GM12892 (cell line): ENCODE data around the gene RUBCNL.
A peak's percentile ranks its signal among the peaks of the same experiment; 100 is the strongest.

Source experiments
- DNase-seq: peaks from one replicate; pipeline ENCODE4 v3.0.0; 2011; ENCODE audit not compliant: insufficient read length
- FAIRE-seq: peaks from 2 replicates; lab custom pipeline; 2011; peaks lifted over from hg19 to GRCh38; lab: Jason Lieb, UNC
- POLR2A ChIP-seq: IDR thresholded peaks from 2 replicates; pipeline ENCODE4 v1.6.1; 2011; ENCODE audit warnings: low read depth, low read length, control low read depth
- POLR2AphosphoS5 ChIP-seq: IDR thresholded peaks from 2 replicates; pipeline ENCODE4 v1.6.1; 2011; ENCODE audit warnings: low read depth, low read length, control low read depth
- TAF1 ChIP-seq: IDR thresholded peaks from 2 replicates; pipeline ENCODE4 v1.6.1; 2011; ENCODE audit warnings: low read depth, mild to moderate bottlenecking, control low read depth, low read length, borderline replicate concordance

The RUBCNL gene

GRCh38 chr13:46332772-46333171 is 54.3 kb downstream of the RUBCNL start:
- TF ChIP-seq POLR2A (no peak), TAF1 (no peak), POLR2AphosphoS5 (no peak)
- FAIRE-seq (no peak), DNase-seq (no peak)

GRCh38 chr13:46329624-46330023 is 57.4 kb downstream of the RUBCNL start:
- DNase-seq (no peak), FAIRE-seq (no peak)
- TF ChIP-seq TAF1 (no peak), POLR2A (no peak), POLR2AphosphoS5 (no peak)

- no peak for DNase-seq
- TF ChIP-seq TAF1, result no peak
- no peak for TF ChIP-seq POLR2AphosphoS5
- TF ChIP-seq POLR2A, result no peak
- no peak for FAIRE-seq
Observed at GRCh38 chr13:46327246-46327645, 59.8 kb downstream of the RUBCNL start.

DNA sequence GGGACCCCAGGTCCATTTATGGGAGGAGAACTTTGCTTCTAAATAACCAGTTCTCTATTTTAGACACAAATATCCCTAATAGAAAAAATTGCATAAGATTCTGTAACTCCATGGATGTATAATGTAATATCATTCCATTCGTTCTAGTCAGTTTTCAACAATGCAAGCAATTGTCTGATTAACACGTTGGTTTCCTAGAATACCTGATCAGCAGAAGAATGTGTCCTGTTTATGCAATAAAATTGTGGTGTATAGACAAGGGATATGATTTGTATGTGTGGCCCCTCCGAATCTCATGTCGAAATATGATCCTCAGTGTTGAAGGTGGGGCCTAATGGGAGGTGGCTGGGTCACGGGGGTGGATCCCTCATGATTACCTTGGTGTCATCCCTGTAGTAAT is 62.1 kb downstream of the RUBCNL start:
- FAIRE-seq, result no peak
- DNase-seq, result no peak
- TF ChIP-seq POLR2AphosphoS5, result no peak
- TF ChIP-seq TAF1, result no peak
- no peak for TF ChIP-seq POLR2A

GRCh38 chr13:46321494-46322225 is 65.4 kb downstream of the RUBCNL start:
- TF ChIP-seq POLR2AphosphoS5 (no peak), TAF1 (no peak), POLR2A (no peak)
- peak; percentile 41 for DNase-seq
- FAIRE-seq, result peak; percentile 82

GRCh38 chr13:46320821-46321220 is 66.2 kb downstream of the RUBCNL start:
- TF ChIP-seq TAF1, result no peak
- no peak for TF ChIP-seq POLR2AphosphoS5
- no peak for TF ChIP-seq POLR2A
- FAIRE-seq, result no peak
- DNase-seq, result no peak

GRCh38 chr13:46320406-46320805 is 66.6 kb downstream of the RUBCNL start:
- DNase-seq, result no peak
- no peak for FAIRE-seq
- TF ChIP-seq TAF1 (no peak), POLR2AphosphoS5 (no peak), POLR2A (no peak)

DNA sequence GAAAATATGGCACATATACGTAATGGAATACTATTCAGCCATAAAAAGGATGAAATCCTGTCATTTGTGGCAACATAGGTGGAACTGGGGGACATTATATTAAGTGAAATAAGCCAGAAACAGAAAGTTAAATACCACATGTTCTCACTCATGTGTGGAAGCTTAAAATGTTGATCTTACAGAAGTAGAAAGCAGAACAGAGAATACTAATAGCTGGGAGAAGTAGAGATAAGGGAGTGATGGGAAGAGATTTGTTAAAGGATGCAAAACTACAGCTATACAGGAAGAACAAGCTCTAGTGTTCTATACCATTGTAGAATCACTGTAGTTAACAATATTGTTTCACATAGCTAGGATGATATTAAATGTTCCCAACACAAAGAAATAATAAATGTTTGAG is 68.1 kb downstream of the RUBCNL start:
- FAIRE-seq (no peak), DNase-seq (no peak)
- TF ChIP-seq POLR2A, result no peak
- TF ChIP-seq TAF1, result no peak
- no peak for TF ChIP-seq POLR2AphosphoS5

GRCh38 chr13:46317120-46317519 is 69.9 kb downstream of the RUBCNL start:
- TF ChIP-seq POLR2A (no peak), TAF1 (no peak), POLR2AphosphoS5 (no peak)
- FAIRE-seq (no peak), DNase-seq (no peak)

DNA sequence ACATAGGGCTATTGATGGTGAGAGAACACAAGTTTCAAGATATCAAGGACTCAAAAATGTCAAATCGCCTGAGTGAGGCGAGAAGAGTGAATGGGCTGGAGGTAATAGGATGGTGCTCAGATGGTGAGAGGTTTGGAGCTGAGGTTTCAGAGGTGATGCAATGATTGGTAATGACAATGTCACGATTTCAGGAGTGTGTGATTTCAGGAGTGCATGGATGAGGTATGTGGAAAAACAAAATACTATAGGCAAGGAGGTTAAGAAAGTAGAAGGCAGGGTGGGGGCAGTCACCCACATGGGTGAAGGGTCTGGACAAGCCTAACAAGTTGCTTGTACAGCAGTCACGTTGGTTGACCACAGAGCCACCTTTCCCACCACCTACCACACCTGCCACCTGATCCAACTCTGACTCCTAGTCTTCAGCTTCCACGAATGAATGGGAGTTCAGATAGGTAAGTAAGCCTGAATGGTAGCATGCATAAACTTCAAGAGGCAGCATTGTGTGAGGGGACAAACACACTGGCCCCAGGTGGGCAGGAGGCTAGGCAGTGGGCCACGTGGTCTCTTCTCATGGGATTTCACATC is 71.5 kb downstream of the RUBCNL start:
- peak; percentile 33 for FAIRE-seq
- DNase-seq, result no peak
- TF ChIP-seq TAF1 (no peak), POLR2A (no peak), POLR2AphosphoS5 (no peak)

- TF ChIP-seq TAF1 (no peak), POLR2A (no peak), POLR2AphosphoS5 (no peak)
- FAIRE-seq (no peak), DNase-seq (no peak)
Observed at GRCh38 chr13:46315036-46315435, 72.0 kb downstream of the RUBCNL start.

GRCh38 chr13:46314587-46314986 is 72.5 kb downstream of the RUBCNL start:
- DNase-seq, result no peak
- FAIRE-seq, result no peak
- no peak for TF ChIP-seq POLR2A
- TF ChIP-seq TAF1, result no peak
- no peak for TF ChIP-seq POLR2AphosphoS5
